Right renal cortex interstitium (tissue), 3 donors: ENCODE data around the gene RTL1. TPM values are rescaled to one million over a fixed set of nuclear protein-coding genes. Genes with fewer than 3 reads are reported as not detected.

Source experiments
- DNase-seq, 3 donors: peaks; one replicate each; pipeline ENCODE4 v3.0.0-alpha.2; 2013; ENCODE audit warnings: low read depth in 3 of 3, low spot score in 2 of 3
- polyA plus RNA-seq, 3 donors: library from polyadenylated mRNA; unstranded; fragments of 120-200 nt; gene quantifications; one replicate each; pipeline ENCODE4 v1.2.1, GENCODE V29; 2013; ENCODE audit not compliant: insufficient read length in 3 of 3

RTL1 gene
- polyA plus RNA-seq, 3 donors, result 0.04 TPM; not detected in 2

DNA sequence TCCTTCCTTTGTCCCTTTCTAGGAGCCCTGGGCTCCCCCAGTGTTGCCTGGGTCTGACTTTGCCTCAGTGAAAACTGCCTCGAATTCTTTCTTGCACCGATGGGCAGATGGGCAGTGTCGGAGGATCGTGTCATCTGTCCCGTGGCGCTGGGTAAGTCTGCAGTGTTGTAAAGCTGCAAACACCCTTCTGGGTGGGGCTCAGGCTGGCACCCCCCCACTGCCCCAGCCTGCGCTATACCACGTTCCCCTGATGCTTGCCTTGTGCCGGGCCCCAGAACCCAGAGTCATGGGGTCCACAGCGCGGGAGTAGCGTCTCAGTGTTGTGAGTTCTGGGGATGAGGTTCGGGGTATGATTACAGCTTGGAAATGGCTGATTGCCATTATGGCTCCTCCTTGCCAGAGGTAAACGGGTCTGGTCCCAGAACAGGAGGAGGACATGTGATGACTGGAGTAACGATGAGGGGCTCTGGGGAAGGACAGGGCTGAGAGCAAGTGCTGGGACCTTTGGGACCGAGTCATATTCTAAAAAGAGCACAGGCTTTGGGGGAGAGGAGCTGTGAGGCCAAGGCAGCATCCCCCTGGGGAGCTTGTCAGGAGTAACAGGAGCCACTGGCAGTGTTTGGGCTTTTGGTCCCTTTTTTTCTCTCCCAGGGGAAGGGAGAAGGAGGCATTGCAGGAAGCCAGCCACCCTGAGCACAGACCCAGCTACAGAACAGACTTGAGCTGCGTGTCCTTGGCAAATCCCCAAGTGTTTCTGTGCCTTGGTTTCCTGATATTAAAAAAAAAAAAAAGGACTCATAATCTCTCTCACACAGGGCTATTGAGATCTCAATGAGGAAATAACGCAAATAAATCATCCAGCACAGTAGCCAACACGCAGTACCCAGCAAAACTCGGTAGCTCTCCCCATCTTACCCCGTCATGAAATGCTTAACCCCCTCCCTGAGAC, 4.3 kb downstream of the RTL1 start:
- DNase-seq, result no peak

DNA sequence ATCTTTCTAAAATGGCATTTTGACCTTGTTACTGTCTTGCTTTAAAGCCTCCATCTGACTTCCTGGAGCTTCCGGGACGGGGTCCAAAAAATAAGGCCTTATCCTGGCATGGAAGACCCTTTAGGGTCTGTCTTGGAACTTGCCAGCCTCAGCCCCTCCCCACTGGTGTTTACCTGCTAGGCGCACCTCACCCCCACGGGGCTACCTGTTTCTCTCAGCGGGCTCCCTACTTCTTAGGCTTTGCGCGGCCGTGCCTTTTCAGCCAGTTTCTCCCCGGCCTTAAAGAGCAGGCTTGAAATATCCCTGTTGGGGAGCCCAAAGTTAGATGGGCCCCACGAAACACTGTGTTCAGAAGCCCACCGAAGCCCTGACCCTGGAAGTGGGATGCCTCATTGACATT, 5.1 kb downstream of the RTL1 start:
- DNase-seq, result no peak

DNA sequence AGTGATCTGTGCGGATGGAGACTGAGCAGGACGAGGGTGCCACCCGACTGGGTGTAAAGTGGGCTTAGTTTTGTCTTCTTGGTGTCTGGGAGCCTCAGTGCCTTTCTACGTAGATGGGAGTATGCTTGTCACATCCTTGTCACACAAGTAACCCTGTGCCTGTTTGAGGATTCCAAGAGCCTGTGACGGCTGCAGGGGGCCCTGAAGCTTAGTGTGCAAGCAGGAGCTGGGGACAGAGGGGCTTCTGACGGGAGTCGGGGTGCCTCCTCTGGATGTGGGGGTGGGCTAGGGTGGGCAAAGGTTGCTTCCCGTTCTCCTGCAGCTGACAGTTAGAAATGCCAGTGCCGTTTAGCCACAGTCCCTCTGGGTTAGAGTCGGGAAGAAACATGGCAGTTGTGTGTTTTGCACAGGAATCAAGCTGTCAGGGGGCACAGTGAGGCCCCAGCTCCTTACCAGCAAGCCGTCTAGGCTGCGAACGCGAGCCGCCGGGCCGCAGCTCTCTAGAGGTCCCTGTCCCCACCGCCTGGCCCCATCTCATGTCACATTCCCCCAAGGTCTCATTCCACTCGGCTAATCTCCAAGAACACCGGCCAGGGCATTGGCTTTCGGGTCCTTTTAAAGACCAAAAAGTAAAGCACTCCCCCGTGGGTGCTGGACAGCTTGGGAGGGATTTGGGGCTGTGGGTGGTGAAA, 7.0 kb downstream of the RTL1 start:
- no peak for DNase-seq

DNA sequence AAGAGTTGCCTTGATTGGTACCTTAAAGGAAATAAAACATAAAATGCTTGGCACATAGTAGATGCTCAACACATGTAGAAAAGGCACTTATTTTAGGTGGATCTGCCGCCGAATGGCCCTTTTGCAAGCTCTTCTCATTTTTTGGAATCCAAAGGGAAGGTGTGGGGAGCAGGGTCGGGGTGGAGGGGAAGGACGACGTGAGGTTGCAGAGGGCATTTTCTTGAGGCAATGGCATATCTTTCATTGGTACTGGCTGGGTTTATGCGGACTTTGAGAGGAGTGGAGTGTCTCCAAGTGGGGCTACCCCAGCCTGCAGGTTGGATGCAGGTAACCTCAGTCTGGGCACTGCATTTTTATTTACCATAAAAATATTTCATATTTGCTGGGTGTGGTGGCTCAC, 8.1 kb downstream of the RTL1 start:
- no peak for DNase-seq

DNA sequence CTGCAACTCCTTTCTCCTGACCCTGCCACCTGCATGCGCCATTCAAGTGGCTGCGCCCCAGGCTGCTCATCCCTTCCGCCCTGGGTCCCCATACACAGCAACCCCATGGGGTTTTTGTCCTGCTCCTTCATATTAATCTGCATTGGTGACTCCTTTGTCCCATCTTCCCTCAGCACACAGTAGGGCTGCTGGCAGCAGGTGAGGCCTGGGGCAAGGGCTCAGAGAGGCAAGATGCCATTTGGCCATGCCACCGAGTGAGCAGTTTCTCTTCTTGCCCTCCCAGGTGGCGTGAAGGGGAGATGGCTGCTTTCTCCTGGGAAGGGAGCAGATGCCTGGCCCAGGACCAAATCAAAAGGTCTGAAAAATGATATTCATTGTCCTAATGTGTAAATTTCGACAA, 9.1 kb downstream of the RTL1 start:
- no peak for DNase-seq

DNA sequence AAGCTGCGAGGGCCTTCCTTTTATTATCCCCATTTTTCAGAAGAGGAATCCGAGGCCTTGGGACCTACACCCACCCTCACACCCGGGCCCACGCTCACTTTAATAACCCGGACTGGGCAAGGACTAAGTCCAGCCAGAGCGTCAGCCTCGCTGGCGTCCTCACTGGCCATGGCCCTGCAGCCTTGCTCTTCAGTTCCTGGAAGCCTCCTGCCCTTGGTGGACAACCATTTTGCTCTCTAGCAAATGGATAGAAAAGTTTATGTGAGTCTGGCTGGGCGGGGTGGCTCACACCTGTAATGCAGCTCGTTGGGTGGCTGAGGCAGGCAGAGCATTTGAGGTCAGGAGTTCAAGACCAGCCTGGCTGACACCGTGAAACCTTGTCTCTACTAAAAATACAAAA, 9.8 kb downstream of the RTL1 start:
- no peak for DNase-seq

DNA sequence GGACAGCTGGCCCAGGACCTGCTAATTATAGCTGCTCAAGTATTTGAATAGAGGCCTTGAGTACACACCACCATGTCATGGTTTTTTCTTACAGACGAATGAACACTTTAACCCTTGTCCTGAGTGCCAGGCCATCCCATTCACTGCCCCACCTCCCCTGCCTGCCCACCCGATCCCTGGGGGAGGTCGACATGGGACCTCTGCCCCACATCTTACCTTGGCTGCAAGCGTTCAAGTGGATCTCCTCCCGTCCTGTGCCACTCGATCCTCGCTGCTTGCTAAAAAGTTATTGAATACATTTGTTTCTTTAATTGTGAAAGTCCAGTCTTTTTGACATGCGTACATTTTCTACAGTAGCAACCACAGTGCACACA, 10.3 kb downstream of the RTL1 start:
- no peak for DNase-seq

DNA sequence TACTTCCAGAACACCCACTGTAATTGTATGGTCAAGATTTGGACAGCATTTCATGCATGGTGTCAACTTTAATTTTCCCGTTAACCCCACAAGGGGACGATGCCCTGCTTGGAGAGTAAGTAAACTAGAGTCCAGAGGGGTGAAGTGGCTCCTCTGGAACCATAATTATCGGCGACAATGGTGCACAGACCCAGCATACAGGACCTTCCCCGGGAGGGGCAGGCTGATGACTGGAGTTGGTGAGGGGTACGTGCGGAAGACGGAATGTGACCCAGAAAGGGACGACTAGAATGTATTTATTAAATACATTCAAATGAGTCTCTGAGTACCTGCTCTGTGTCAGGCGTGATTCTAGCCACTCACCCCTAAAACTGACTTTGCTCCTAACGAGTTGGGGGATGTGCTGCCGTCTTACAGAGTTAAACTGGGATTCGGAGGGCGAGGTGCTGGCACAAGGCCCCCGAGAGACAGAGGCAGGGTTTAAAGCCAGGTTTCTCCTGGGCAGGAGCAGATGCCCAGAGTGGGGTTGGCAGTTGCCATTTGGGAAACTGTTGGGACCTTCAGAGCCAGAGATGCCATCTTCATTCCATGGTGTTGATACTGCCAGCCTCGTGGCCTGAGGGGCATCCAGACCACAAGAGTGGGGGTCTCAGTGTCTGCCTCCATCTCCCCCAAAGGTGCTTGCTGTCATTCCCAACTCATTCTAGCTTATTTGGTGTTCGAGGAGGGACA, 10.9 kb downstream of the RTL1 start:
- no peak for DNase-seq

DNA sequence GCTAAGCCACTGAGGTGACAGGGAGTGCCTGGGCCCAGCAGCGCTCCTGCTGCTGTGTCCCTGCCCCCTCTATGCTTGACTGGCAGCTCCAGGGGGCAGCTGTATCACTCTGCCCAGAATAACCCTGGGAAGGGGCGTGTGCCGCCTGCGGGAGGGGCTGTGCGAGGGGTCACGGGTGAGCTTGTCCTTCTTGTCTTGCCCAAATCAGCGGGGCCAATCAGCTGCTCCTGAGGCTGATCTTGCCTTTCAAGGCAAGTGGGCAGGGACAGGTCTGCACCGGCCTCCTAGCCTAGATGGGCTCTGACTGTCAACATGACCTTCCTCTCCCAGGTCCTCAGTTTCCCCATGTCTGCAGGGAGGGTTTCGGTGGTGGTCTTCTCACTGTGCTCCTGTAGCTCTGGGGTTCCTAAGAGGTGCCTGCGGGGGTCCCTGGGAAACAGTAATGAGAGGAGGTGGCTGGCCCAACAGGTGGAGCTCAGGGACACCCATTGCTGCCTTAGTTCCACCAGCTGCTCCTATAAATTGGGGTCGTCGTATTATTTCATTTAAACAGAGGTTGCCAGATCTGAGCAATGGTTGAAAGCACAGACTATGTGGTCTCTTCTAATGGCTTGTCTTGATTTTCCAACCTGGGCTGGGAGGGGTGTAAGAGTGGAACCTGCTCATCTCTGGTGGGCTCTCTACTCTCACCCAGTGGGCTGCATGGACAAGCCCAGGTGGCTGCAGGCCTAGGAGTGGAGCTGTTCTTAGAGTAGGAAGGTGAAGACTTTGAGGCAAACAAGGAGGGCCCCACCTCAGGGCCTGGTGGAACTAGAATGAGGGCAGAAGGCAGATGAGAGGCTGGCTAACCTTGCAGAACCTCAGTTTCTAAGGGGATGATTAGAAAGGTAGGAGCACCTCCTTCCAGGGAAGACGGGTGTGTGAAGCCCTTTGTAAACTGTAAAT, 11.7 kb downstream of the RTL1 start:
- DNase-seq, result no peak

DNA sequence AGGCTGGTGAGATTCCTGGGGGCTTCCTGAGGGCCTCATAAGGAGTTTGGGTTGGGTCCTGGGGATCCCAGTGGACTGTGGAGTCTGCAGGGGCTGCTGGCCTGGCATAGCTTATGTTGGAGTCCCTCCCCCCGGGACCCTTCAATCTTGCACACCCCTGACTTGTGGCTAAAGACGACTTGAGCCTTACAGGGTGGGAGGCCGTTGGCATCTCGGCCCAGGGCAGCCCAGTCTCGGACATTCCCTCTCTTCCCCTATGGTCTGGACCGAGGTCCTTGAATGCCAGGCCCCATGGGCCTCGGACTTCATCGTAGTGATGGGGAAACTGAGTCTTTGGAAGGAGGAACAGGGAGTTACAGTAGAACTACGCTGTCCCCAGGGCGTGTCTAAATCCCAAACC, 12.5 kb downstream of the RTL1 start:
- DNase-seq, result no peak

DNA sequence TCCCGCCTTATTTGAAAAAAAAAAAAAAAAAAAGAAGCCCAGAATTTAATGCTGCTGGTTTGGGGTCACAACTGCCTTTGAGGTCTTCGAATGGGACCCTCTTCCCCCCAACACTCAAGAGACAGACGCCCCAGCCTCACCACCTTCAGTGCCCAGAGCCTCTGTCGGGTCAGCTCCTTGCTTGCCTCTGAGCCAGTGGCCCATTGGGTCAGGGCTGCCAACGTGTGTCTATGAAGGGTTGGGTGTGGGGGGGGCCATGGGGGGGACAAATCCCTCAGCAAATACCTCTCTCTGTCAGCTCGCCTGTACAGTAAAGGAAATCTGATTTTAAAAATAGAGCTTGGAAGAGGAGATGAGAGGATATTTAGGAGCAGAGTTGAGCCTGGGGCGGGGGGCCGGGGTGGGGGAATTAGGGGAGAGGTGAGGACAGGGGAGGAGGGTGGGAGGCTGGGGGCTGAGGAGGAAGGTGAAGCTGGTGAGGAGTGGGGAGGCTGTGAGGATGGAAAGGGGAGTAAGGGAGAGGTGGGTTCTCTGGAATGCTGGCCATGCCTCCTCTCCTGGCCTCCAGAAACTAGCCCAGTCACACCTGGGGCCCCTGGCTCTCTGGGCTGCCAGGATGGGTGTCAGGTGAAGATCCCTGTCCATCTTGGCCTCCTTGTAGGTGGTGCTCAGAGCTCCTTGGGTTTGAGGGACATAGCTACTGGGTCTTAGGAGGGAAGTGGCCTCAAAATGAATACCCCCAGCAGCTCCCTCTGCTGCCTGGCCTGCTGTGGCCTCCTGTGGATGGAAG, 13.3 kb downstream of the RTL1 start:
- no peak for DNase-seq

DNA sequence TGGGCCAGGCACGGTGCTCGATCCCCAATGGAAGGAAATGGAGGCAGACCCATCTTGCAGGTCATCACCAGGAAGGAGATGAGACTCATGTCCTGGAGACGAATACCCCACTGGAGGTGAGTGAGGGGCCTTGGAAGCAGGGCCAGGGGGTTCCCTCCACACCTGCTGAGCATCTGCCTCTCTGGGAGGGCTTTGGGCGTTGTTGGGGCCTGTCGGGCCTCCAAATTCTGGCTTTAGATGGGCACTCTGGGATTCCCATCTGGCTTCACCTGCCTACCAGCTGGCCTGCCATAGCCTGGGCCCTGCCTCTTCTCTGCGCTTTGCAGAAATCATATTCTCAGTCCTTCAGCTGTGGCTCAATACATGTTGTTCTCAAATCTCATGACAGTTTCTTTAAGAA, 13.9 kb downstream of the RTL1 start:
- no peak for DNase-seq

DNA sequence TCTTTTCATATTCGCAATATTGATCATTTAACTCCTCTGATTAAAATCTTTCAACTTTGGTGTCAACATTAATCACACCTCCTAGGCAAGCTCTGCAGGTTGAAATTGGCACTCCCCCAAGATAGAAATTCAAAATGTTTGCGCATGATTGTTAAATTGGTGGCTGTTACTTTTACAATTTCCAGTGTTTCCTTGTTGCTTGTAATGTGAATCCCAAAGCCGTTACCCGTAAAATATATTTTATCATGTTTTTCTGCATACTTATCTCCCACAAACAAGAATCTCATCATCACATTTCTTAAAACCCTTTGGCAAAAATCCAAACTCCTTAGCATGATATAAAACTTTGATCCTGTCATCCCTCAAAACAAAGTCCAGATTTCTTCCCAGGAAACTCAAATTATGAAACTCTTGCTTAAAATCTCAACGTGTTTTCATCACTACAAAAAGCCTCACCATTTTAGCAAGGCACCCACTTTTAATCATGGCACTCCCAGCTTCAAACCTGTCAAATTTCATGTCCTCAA, 14.7 kb downstream of the RTL1 start:
- no peak for DNase-seq

DNA sequence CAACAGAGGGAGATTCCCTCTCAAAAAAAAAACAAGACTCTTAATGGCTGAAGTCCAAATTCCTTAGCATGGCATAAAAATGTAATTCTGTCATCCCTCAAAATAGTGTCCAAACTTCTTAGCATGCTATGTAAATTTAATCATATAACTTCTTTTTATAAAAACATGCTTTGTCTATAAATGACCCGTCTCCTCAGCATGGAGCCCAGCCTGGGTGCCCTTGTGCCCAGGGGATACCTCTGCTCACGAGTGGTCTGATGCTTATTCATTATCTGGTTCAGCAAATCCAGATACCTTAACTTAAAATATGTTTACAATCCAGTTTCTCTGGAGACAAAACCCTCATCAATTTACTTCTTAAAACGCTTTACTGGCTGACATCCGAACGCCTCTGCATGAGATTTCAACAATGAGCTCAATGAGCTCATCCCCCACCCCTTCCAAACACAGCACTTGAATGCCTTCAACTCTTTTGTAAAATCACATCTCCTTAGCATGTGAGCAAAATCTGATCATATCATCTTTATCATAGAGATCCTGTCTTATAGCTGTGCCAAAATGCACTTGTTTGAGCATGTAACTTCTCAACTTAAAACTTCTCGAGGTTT, 15.7 kb downstream of the RTL1 start:
- no peak for DNase-seq

DNA sequence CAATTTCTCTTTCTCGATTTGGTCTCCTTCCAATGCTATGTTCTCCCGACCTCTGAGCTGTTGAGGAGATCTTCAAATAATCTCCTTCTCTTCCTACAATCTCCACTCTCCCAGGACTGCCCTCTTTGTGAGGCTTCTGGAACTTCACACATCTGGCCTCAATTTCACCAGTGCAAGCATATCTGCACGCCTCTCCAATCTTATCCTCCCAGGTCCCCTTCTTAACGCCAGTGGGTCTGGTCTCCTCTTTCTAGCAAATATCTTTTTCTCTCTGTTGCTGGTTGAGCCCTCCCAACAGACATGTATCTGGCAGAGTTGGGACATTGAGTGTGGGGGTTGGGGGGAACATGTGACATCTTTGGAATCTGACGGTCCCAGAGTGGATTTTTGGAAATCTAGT, 17.9 kb downstream of the RTL1 start:
- DNase-seq, result no peak

DNA sequence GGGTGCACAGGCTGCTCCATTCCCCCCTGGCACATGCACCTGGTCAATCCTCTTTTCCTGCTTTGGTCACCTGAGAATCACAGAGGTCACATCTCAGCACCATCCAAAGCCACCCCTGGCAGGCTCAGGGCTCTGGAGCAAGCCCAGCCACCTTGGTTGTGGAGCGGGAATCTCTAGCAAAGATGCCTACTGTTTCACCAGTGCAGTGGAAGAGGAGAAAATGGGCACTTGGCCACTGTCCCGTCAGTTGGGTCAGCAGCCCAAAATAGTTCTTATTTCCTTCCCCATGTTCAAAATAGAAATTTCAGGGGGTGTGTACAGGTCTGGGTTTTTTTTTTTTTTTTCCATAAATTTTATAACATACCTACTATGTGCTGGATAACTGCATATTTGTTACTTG, 18.3 kb downstream of the RTL1 start:
- no peak for DNase-seq

DNA sequence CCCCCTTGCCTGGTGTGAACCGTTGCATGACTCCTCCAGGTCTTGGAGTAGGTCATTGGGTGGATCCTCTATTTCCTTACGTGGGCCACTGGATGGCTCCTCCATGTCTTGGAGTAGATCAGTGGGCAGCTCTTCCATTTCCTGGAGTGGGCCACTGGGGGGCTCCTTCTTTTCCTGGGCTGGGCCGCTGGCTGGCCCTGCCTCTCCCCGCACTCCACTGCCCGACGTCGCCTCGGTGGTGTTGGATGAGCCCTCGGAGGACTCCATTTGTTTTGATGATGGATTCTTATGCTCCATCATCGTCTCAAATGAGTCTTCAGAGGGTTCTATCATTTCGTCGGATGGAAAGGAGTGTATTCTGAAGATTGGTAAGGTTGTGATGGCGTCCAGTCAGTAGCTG, 19.1 kb downstream of the RTL1 start:
- DNase-seq, result no peak

DNA sequence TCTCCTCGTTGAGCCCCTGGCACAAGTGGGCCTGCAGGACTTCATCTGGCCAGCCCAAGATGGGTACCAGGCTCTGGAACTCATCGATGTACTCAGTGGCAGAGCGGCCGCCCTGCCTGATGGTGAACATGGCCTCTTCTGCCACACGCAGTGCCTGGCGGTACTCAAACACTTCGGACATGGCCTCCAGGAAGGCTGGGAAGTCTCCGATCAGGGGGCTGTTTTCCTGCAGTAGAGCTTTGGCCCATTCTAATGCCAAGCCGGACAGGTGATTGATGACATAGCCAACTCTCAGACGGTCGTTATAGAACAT, 19.8 kb downstream of the RTL1 start:
- no peak for DNase-seq
